ENCODE results near the gene ZCCHC12.

DNA sequence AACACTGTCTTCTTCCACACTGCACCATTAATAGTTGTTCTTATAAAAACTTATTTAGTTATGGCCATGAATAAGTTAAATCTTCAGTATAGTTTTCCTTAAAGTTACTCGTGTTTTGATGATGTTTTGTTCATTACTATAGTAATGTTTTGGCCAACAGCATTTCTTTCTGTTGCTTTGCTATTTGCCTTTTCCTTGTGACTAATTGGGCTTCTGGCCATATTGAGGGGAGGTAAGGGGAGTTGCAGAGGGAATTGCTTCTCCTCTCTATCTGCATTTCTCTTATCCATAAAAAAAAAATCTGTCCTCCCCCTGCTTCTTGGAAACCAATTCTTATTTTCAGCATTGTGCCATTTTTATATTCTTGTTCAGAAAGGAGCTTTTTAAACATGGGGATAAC, 42.7 kb upstream of the ZCCHC12 start:
- TF ChIP-seq TARDBP (IDR thresholded peaks at IDR 0.05) = no peak
- TF ChIP-seq, protein P1, sequence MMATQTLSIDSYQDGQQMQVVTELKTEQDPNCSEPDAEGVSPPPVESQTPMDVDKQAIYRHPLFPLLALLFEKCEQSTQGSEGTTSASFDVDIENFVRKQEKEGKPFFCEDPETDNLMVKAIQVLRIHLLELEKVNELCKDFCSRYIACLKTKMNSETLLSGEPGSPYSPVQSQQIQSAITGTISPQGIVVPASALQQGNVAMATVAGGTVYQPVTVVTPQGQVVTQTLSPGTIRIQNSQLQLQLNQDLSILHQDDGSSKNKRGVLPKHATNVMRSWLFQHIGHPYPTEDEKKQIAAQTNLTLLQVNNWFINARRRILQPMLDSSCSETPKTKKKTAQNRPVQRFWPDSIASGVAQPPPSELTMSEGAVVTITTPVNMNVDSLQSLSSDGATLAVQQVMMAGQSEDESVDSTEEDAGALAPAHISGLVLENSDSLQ (IDR thresholded peaks at IDR 0.05) = no peak
- TF ChIP-seq ZNF384 (IDR thresholded peaks at IDR 0.05) = no peak
- no peak for TF ChIP-seq SP1 (IDR thresholded peaks at IDR 0.05)
- TF ChIP-seq LEF1 (IDR thresholded peaks at IDR 0.05; ENCODE audit: borderline replicate concordance) = no peak
- TF ChIP-seq BHLHE40 (IDR thresholded peaks at IDR 0.05; ENCODE audit: borderline replicate concordance) = no peak
- TF ChIP-seq FOXM1 (IDR thresholded peaks at IDR 0.05; ENCODE audit: borderline replicate concordance) = no peak
- no peak for TF ChIP-seq SUZ12 (IDR thresholded peaks at IDR 0.05)
